GM23338 (cell line): ENCODE results near the gene EMP2. TPM values are rescaled to one million over a fixed set of nuclear protein-coding genes. Genes with fewer than 3 reads are reported as not detected.

Experiments used
- ATAC-seq: fragments of 200-7000 bp; cut with Tn5 transposase; 3 replicates; pipeline ENCODE4 v1.9.1; 2020
- DNase-seq: peaks from one replicate; pipeline ENCODE4 v3.0.0-alpha.2; 2015; ENCODE audit warnings: low spot score
- H2AFZ ChIP-seq: fragments of 200-600 bp; sonication (generic); 2 replicates; pipeline ENCODE4 v1.8.0; 2016; ENCODE audit warnings: antibody characterized with exemption, mild to moderate bottlenecking, moderate library complexity
- H3F3A ChIP-seq: fragments of 200-600 bp; sonication (generic); replicated peaks from 2 replicates; pipeline ENCODE4 v1.8.0; 2017; ENCODE audit warnings: antibody characterized with exemption, mixed run types, low read depth
- H3K27ac ChIP-seq: fragments of 200-600 bp; sonication (generic); 2 replicates; pipeline ENCODE4 v1.6.1; 2016; ENCODE audit warnings: low read depth
- H3K27me3 ChIP-seq: fragments of 200-600 bp; sonication (generic); 2 replicates; pipeline ENCODE4 v1.8.0; 2016; ENCODE audit warnings: mild to moderate bottlenecking, mixed run types, moderate library complexity; ENCODE audit not compliant: insufficient read depth
- H3K36me3 ChIP-seq: fragments of 200-600 bp; sonication (generic); 2 replicates; pipeline ENCODE4 v1.8.0; 2016; ENCODE audit warnings: mild to moderate bottlenecking; ENCODE audit not compliant: insufficient read depth
- H3K4me1 ChIP-seq: fragments of 200-600 bp; sonication (generic); 2 replicates; pipeline ENCODE4 v1.8.0; 2016; ENCODE audit warnings: mild to moderate bottlenecking, moderate library complexity; ENCODE audit not compliant: insufficient read depth
- H3K4me2 ChIP-seq: fragments of 200-600 bp; sonication (generic); 2 replicates; pipeline ENCODE4 v1.7.1; 2017; ENCODE audit warnings: mixed run types
- H3K4me3 ChIP-seq: fragments of 200-600 bp; sonication (generic); 2 replicates; pipeline ENCODE4 v1.6.1; 2016; ENCODE audit warnings: mixed run types
- H3K79me2 ChIP-seq: fragments of 200-600 bp; sonication (generic); replicated peaks from 2 replicates; pipeline ENCODE4 v1.8.0; 2017; ENCODE audit warnings: mild to moderate bottlenecking; ENCODE audit not compliant: insufficient read depth
- H3K9me2 ChIP-seq: fragments of 200-600 bp; sonication (generic); 2 replicates; pipeline ENCODE4 v1.8.0; 2017; ENCODE audit not compliant: insufficient read depth
- H4K20me1 ChIP-seq: fragments of 200-600 bp; sonication (generic); replicated peaks from 2 replicates; pipeline ENCODE4 v1.8.0; 2017; ENCODE audit warnings: mild to moderate bottlenecking; ENCODE audit not compliant: insufficient read depth
- H3K27ac Mint-ChIP-seq: 2 replicates; pipeline ENCODE4 v1.8.0; 2020; ENCODE audit warnings: inconsistent platforms, mild to moderate bottlenecking, moderate library complexity, mixed read lengths
- H3K27me3 Mint-ChIP-seq: 3 replicates; pipeline ENCODE4 v1.8.0; 2022; ENCODE audit warnings: low read depth, mild to moderate bottlenecking, moderate library complexity, mixed read lengths, inconsistent platforms; ENCODE audit not compliant: insufficient read depth, poor library complexity
- H3K36me3 Mint-ChIP-seq: 3 replicates; pipeline ENCODE4 v1.8.0; 2021; ENCODE audit warnings: low read depth, mild to moderate bottlenecking, inconsistent platforms, moderate library complexity, mixed read lengths
- H3K4me1 Mint-ChIP-seq: 3 replicates; pipeline ENCODE4 v1.8.0; 2020; ENCODE audit warnings: mild to moderate bottlenecking, inconsistent platforms, mixed read lengths
- H3K4me3 Mint-ChIP-seq: 3 replicates; pipeline ENCODE4 v1.8.0; 2021; ENCODE audit warnings: moderate library complexity, mild to moderate bottlenecking, inconsistent platforms, mixed read lengths
- H3K9me3 Mint-ChIP-seq: 3 replicates; pipeline ENCODE4 v1.8.0; 2020; ENCODE audit warnings: moderate library complexity, mild to moderate bottlenecking, inconsistent platforms, mixed read lengths
- NANOG ChIP-seq: IDR thresholded peaks from 2 replicates; pipeline ENCODE4 v1.6.1; 2016; ENCODE audit warnings: antibody characterized with exemption, borderline replicate concordance
- STAT1 ChIP-seq: IDR thresholded peaks from one replicate; pipeline ENCODE4 v1.6.1; 2016; ENCODE audit warnings: antibody characterized with exemption; ENCODE audit not compliant: unreplicated experiment
- polyA plus RNA-seq: library from polyadenylated mRNA; unstranded; fragments of >200 nt; fragmentation: Nextera tagmentation; extraction: Ambion mirVana; gene quantifications from 2 replicates; pipeline ENCODE4 v1.2.1, GENCODE V29; 2016
- total RNA-seq: library from RNA; depleted of rRNA; stranded (reverse); fragments of >200 nt; shearing (Covaris generic); gene quantifications from 2 replicates; pipeline ENCODE4 v1.2.3, GENCODE V29; 2014
- TF ChIP-seq, protein P1 (sequence below), 2 experiments: fragments of 200-600 bp in 1 of 2; sonication (generic) in 1 of 2; conservative IDR thresholded peaks; 2 replicates each; pipeline versions ENCODE4 v1.5.1 to v1.6.1; 2016 to 2017; ENCODE audit warnings: antibody characterized with exemption in 2 of 2, low read depth in 2 of 2, mild to moderate bottlenecking in 2 of 2, moderate library complexity in 1 of 2
- TF ChIP-seq, protein P2 (sequence below): fragments of 250-450 bp; sonication (Bioruptor Pico); IDR thresholded peaks from 2 replicates; pipeline ENCODE4 v1.5.0; 2020; ENCODE audit warnings: mild to moderate bottlenecking, moderate library complexity

The EMP2 gene
- total and polyA plus RNA-seq, 2 experiments from 2014 or later = 7.3 to 40.1 TPM

DNA sequence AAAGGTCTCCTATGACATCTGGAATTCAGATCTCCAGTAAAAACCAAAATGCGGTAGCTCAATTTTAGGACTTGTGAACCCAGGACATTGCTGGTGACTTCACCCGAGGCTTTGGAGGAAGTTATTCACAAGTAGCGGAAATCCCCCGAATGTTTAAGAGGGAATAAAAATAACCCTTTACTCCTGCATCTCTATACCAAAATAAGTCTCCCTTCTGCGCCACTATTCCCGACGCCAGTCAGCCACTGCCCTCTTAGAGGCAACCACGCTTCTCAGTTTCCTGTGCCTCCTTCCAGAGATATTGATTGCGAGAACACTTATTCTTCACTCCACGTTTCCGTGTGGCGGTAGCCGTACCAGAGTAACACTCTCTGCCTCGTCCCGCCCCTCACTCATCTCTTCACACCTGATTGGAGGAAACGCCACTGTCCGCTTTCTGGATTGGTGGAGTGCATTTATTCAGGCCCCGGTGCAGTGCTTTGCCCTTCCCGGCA lies 27.4 kb downstream of the EMP2 start (continued):
- TF ChIP-seq, protein P1, sequence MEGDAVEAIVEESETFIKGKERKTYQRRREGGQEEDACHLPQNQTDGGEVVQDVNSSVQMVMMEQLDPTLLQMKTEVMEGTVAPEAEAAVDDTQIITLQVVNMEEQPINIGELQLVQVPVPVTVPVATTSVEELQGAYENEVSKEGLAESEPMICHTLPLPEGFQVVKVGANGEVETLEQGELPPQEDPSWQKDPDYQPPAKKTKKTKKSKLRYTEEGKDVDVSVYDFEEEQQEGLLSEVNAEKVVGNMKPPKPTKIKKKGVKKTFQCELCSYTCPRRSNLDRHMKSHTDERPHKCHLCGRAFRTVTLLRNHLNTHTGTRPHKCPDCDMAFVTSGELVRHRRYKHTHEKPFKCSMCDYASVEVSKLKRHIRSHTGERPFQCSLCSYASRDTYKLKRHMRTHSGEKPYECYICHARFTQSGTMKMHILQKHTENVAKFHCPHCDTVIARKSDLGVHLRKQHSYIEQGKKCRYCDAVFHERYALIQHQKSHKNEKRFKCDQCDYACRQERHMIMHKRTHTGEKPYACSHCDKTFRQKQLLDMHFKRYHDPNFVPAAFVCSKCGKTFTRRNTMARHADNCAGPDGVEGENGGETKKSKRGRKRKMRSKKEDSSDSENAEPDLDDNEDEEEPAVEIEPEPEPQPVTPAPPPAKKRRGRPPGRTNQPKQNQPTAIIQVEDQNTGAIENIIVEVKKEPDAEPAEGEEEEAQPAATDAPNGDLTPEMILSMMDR (conservative IDR thresholded peaks at IDR 0.05; ENCODE audit: low read depth in 2 of 2) = no peak

DNA sequence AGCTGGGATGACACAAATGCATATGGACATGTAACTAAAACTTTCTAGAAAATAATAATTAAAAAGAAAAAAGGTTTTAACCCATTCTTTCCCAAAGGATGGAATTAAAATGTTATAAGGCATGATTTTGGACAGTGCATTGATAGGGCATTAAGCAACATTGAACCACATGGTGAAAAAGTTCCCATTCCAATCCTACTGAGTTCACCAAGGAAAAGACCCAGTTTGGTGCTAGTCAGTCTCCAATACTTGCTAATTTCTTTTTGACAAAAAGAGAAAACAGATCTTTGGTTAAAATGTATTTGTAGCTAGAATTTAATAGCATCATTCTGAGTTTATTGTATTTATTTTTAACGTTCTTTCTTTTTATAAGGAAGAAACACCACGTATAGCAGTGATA lies 28.1 kb downstream of the EMP2 start:
- Histone ChIP-seq H3K27me3 (no peaks in the 10 kb centered on the region), H2AFZ (no peak overlapping the region), H3K9me2 (no peaks in the 10 kb centered on the region), H4K20me1 (no peaks in the 10 kb centered on the region), H3K36me3 (no peaks in the 10 kb centered on the region; the same call in 1 of the 2 replicates), H3K27ac (no peak overlapping the region), H3K4me1 (no peaks in the 10 kb centered on the region), H3K4me2 (no peak overlapping the region), H3K79me2 (no peaks in the 10 kb centered on the region), H3F3A (no peaks in the 10 kb centered on the region), H3K4me3 (no peak overlapping the region)
- Mint-ChIP-seq H3K9me3 (peaks cover 23% of the 10 kb centered on the region), H3K27ac (no peak overlapping the region), H3K27me3 (peaks cover 1% of the 10 kb centered on the region), H3K4me1 (no peaks in the 10 kb centered on the region; the same call in 1 of the 3 replicates), H3K36me3 (peaks cover 17% of the 10 kb centered on the region), H3K4me3 (no peak overlapping the region)
- TF ChIP-seq NANOG (no peak), STAT1 (no peak)
- TF ChIP-seq, protein P1 (conservative IDR thresholded peaks at IDR 0.05; ENCODE audit: low read depth in 2 of 2) = no peak
- TF ChIP-seq, protein P2, sequence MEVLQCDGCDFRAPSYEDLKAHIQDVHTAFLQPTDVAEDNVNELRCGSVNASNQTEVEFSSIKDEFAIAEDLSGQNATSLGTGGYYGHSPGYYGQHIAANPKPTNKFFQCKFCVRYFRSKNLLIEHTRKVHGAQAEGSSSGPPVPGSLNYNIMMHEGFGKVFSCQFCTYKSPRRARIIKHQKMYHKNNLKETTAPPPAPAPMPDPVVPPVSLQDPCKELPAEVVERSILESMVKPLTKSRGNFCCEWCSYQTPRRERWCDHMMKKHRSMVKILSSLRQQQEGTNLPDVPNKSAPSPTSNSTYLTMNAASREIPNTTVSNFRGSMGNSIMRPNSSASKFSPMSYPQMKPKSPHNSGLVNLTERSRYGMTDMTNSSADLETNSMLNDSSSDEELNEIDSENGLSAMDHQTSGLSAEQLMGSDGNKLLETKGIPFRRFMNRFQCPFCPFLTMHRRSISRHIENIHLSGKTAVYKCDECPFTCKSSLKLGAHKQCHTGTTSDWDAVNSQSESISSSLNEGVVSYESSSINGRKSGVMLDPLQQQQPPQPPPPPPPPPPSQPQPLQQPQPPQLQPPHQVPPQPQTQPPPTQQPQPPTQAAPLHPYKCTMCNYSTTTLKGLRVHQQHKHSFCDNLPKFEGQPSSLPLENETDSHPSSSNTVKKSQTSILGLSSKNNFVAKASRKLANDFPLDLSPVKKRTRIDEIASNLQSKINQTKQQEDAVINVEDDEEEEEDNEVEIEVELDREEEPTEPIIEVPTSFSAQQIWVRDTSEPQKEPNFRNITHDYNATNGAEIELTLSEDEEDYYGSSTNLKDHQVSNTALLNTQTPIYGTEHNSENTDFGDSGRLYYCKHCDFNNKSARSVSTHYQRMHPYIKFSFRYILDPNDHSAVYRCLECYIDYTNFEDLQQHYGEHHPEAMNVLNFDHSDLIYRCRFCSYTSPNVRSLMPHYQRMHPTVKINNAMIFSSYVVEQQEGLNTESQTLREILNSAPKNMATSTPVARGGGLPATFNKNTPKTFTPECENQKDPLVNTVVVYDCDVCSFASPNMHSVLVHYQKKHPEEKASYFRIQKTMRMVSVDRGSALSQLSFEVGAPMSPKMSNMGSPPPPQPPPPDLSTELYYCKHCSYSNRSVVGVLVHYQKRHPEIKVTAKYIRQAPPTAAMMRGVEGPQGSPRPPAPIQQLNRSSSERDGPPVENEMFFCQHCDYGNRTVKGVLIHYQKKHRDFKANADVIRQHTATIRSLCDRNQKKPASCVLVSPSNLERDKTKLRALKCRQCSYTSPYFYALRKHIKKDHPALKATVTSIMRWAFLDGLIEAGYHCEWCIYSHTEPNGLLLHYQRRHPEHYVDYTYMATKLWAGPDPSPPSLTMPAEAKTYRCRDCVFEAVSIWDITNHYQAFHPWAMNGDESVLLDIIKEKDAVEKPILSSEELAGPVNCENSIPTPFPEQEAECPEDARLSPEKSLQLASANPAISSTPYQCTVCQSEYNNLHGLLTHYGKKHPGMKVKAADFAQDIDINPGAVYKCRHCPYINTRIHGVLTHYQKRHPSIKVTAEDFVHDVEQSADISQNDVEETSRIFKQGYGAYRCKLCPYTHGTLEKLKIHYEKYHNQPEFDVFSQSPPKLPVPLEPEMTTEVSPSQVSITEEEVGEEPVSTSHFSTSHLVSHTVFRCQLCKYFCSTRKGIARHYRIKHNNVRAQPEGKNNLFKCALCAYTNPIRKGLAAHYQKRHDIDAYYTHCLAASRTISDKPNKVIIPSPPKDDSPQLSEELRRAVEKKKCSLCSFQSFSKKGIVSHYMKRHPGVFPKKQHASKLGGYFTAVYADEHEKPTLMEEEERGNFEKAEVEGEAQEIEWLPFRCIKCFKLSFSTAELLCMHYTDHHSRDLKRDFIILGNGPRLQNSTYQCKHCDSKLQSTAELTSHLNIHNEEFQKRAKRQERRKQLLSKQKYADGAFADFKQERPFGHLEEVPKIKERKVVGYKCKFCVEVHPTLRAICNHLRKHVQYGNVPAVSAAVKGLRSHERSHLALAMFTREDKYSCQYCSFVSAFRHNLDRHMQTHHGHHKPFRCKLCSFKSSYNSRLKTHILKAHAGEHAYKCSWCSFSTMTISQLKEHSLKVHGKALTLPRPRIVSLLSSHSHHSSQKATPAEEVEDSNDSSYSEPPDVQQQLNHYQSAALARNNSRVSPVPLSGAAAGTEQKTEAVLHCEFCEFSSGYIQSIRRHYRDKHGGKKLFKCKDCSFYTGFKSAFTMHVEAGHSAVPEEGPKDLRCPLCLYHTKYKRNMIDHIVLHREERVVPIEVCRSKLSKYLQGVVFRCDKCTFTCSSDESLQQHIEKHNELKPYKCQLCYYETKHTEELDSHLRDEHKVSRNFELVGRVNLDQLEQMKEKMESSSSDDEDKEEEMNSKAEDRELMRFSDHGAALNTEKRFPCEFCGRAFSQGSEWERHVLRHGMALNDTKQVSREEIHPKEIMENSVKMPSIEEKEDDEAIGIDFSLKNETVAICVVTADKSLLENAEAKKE (CRISPR knock-in tag) = no peak
- DNase-seq = no peak
- no peak for ATAC-seq
